HUDEP-2 (cell line): ENCODE data around the gene OSBPL10.
"Not testable (repeated sequence)": the region's sequence is repeated elsewhere in the genome, so short reads cannot be mapped to it uniquely, and the experiment has no call there.

Experiments
- DNase-seq, 76 experiments: peaks; one replicate each; lab custom pipeline; 2025; ENCODE audit not compliant: unreplicated experiment in 76 of 76; lab: John Stamatoyannopoulos, UW

OSBPL10 gene

DNA sequence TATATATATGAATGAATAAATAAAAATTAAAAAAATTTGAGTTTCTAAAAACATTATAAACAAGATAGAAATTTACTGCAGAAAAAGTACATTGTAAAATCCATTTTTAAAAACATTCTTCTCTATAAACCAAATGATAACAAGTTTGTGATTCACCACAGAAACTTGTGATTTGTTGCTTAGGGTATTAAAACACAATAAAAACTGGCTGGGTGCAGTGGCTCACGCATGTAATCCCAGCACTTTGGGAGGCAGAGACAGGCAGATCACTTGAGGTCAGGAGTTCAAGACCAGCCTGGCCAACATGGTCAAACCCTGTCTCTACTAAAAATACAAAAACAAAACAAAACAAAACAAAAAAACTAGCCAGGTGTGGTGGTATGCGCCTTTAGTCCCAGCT, 197.2 kb downstream of the OSBPL10 start:
- not testable (repeated sequence) for DNase-seq

- not testable (repeated sequence) for DNase-seq
Observed at GRCh38 chr3:31782306-31782705, 198.8 kb downstream of the OSBPL10 start.

DNA sequence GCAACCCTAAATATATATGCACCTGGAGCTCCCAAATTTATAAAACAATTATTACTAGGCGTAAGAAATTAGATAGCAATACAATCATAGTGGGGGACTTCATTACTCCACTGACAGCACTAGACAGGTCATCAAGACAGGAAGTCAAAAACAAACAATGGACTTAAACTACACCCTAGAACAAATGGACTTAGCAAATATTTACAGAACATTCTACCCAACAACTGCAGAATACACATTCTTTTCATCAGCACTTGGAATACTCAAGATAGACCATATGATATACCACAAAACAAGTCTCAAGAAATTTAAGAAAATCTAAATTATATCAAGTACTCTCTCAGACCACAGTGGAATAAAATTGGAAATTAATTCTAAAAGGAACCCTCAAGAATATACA, 201.5 kb downstream of the OSBPL10 start:
- no peak for DNase-seq

GRCh38 chr3:31777887-31778286, 203.2 kb downstream of the OSBPL10 start:
- DNase-seq, result no peak

GRCh38 chr3:31777092-31777491, 204.0 kb downstream of the OSBPL10 start:
- no peak for DNase-seq

DNA sequence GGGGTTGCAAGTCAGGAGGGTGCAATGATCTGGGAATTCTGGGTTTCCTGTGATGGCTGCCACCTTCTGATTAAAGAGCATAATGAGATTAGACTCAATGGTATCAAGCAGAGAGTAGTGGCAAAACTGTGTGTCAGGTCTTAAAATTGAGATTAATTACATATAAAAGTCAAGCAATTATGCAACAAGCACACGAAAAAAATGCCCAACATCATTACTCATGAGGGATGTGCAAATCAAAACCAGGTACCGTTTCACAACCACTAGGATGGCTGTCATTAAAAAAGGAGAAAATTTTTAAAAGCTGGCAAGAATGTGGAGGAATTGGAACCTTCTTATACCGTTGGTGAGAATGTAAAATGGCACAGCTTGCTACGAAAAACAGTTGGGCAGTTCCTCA, 205.0 kb downstream of the OSBPL10 start:
- DNase-seq, result no peak

DNA sequence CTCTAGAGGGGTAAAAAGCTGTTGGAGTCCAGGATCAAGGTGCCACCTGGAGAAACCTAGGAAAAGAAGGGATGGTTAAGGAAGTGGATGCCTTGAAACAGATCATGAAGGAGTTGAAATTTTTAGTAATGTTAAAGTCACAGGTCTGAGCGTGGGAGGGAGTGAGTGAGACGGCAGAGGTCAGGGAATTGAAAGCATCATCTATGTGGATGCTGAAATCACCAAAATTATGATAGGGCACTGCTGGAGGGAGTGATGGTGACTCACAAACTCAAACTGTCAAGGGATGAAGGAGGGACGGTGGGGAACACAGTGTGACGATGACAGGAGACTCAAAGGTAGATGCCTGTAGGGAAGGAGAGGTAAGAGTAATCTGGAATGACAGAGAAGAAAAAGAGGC, 205.7 kb downstream of the OSBPL10 start:
- DNase-seq, result no peak

GRCh38 chr3:31772758-31773473, 208.1 kb downstream of the OSBPL10 start:
- no peak for DNase-seq

DNA sequence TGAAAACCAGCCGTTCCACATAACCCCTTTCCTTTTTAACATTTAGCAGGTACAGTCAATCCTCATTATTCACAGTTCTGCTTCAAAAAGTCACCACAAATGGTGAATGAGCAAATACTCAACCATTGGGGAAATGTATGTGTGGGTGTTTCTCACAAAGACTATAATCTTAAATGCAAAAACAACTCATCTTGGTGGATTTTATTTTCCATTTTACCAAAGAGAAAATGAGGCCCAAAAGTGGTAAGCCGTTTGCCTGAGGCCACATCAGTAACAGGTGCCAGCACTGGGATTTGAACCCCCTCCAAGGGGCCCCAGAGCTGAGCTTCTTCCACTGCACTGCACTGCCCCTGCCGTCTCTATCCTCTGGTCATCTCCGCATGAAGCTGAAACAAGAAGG, 208.8 kb downstream of the OSBPL10 start:
- DNase-seq, result no peak

GRCh38 chr3:31770822-31771326, 210.2 kb downstream of the OSBPL10 start:
- DNase-seq, result no peak

- peak in 38 of 76 experiments; percentile 2 to 48 (median 12) for DNase-seq
Observed at GRCh38 chr3:31768479-31769125, 212.5 kb downstream of the OSBPL10 start.

- DNase-seq, result peak in 1 of 76 experiments; percentile 20
Observed at GRCh38 chr3:31767920-31768319, 213.1 kb downstream of the OSBPL10 start.

- no peak for DNase-seq
Observed at GRCh38 chr3:31766669-31767068, 214.4 kb downstream of the OSBPL10 start.

- DNase-seq, result no peak
Observed at GRCh38 chr3:31765871-31766270, 215.2 kb downstream of the OSBPL10 start.

- DNase-seq, result no peak
Observed at GRCh38 chr3:31763731-31764130, 217.3 kb downstream of the OSBPL10 start.

- no peak for DNase-seq
Observed at GRCh38 chr3:31762888-31763351, 218.1 kb downstream of the OSBPL10 start.

DNA sequence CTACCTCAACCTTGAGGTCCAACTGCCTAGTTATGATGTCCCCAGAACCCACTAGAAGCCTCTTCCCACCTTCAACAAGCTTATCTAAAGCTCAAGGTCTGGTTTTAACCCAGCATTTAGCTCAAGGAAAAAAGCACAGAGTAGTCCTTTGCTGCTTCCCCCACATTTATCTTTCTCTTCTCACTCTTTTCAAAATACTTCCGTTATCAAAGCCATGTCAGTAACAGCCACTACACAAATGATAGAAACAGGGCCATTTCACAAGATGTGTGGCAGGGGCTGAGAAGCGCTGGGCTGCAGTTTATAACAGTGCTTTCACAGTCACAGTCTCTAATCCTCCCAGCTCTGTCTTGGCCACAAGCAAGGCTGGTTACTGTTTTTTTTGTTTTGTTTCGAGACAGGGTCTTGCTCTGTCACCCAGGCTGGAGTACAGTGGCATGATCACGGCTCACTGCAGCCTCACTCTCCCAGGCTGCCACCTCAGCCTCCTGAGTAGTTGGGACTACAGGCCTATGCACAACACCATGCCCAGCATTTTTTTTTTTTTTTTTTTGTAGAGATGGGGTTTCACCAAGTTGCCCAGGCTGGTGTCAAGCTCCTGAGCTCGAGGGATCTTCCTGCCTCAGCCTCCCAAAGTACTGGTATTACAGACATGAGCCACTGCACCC, 218.8 kb downstream of the OSBPL10 start:
- DNase-seq, result no peak

DNA sequence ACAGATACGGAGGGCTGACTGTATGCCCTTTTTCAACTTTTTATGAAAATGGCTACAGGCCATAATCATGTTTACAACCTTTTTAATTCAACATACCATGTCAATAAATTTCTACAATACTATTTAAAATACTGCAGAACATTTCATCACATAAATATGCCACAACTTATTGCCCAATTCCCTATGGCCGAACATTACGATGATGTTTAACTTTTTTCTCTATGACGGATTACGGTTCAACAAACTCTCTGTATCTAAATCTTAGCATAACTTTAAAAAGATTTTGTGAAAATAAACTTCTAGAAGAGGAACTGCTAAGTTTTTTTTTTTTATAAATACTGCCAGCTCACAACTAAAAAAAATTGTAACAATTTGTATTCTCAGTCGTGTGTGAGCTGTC, 220.4 kb downstream of the OSBPL10 start:
- DNase-seq, result no peak

- no peak for DNase-seq
Observed at GRCh38 chr3:31758322-31758965, 222.6 kb downstream of the OSBPL10 start.

DNA sequence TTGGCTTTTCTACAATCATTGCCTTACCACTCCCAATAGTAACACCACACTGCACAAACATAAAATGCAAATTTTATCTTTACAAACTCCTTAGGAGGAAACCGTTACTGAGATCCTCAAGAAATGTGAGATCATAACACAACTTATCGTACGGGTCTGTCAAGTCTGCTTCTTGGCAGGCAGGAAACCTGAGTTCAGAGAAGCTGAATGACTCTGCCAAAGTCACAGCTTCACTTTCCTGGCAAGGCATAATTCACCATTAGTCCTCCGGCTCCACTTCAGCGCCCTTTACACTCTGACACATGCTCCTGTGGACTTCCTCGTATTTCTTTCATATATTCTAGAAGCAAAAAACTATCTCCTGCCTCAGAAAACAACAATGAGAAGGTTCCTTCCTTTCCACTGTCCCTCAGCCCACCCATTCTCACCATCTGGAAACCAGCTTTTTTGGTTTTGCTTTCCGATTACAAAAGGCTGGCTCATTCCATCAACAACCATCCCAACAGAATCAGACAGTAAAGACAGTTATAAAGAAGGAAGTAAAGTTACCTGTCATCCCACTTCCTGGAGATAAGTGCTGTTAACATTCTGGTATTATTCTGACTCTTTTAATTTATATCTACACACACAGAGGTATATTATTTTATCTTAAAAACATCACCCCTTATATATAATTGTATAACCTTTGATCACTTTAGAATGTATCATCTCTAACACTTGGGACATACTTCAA, 225.0 kb downstream of the OSBPL10 start:
- no peak for DNase-seq
